K562 (cell line): ENCODE data around the gene IFITM2. TPM values are rescaled to one million over a fixed set of nuclear protein-coding genes. Genes with fewer than 3 reads are reported as not detected.

Experiments
- ATAC-seq: fragments of 200-7000 bp; cut with Tn5 transposase; 3 replicates; pipeline ENCODE4 v1.9.1; 2020; ENCODE audit warnings: moderate library complexity
- BruUV-seq: library from RNA; stranded (reverse); fragments of 400-500 nt; replicated peaks from 2 replicates; lab custom pipeline; 2021; lab: Mats Ljungman, UMichigan
- CTCF ChIA-PET: fragments of 300-600 bp; formaldehyde crosslinking; extraction: SDS; loops from one replicate; lab custom pipeline; 2021; ENCODE audit warnings: low intra/inter-chr PET ratio; lab: Yijun Ruan, JAX
- POLR2A ChIA-PET: fragments of 300-600, 350-650 bp; sonication (Branson Sonifier 250); formaldehyde crosslinking; extraction: SDS; loops from one replicate; lab custom pipeline; 2021; ENCODE audit warnings: antibody characterized with exemption, inconsistent platforms; lab: Yijun Ruan, JAX
- DNase-seq, 4 experiments: peaks; one replicate each; pipeline versions ENCODE4 v3.0.0 to v3.0.0-alpha.2; 2011 to 2018; ENCODE audit warnings: low spot score in 3 of 4, mixed read lengths in 3 of 4; ENCODE audit errors: extremely low read depth in 1 of 4
- FAIRE-seq: peaks from 2 replicates; lab custom pipeline; 2011; peaks lifted over from hg19 to GRCh38; lab: Jason Lieb, UNC
- H2AFZ ChIP-seq: 2 replicates; pipeline ENCODE4 v1.6.0; 2011; ENCODE audit warnings: low read depth, low read length, control low read depth, inconsistent platforms
- H3K27ac ChIP-seq: fragments of 200-600 bp; 3 replicates; pipeline ENCODE4 v1.8.0; 2011; ENCODE audit warnings: low read depth, mild to moderate bottlenecking, control low read depth, inconsistent platforms, low read length, moderate library complexity, mixed read lengths; ENCODE audit errors: extremely low read depth
- H3K27me3 ChIP-seq, 2 experiments: fragments of 300-600 bp in 1 of 2; 2 replicates in 1 of 2; 3 replicates in 1 of 2; pipeline versions ENCODE4 v1.6.0 to v1.8.0; 2011; ENCODE audit warnings: inconsistent platforms in 2 of 2, low read length in 2 of 2, mild to moderate bottlenecking in 1 of 2, mixed read lengths in 1 of 2, moderate library complexity in 1 of 2; ENCODE audit not compliant: control insufficient read depth in 2 of 2, insufficient read depth in 2 of 2
- H3K36me3 ChIP-seq: fragments of 300-600 bp; 3 replicates; pipeline ENCODE4 v1.8.0; 2011; ENCODE audit warnings: mild to moderate bottlenecking, low read length, inconsistent platforms; ENCODE audit not compliant: control insufficient read depth, insufficient read depth
- H3K4me1 ChIP-seq, 2 experiments: fragments of 200-600 bp in 1 of 2; replicated peaks in 1 of 2; 2 replicates in 1 of 2; 3 replicates in 1 of 2; pipeline versions ENCODE4 v1.5.1 to v1.8.0; 2011; ENCODE audit warnings: inconsistent platforms in 2 of 2, low read length in 2 of 2, mild to moderate bottlenecking in 1 of 2, mixed read lengths in 1 of 2, moderate library complexity in 1 of 2; ENCODE audit not compliant: control insufficient read depth in 2 of 2, insufficient read depth in 2 of 2
- H3K4me2 ChIP-seq: 2 replicates; pipeline ENCODE4 v1.6.1; 2011; ENCODE audit warnings: low read length, control low read depth, inconsistent platforms, mixed read lengths; ENCODE audit not compliant: insufficient read depth
- H3K4me3 ChIP-seq: fragments of 200-600 bp; sonication (generic), shearing (Covaris generic); 2 replicates; pipeline ENCODE4 v1.5.1; 2016; ENCODE audit warnings: control low read depth, inconsistent platforms
- H3K79me2 ChIP-seq: fragments of 200-600 bp; 3 replicates; pipeline ENCODE4 v1.8.0; 2011; ENCODE audit warnings: low read length, inconsistent platforms; ENCODE audit not compliant: control insufficient read depth, insufficient read depth
- H3K9ac ChIP-seq, 2 experiments: 2 replicates each; pipeline versions ENCODE4 v1.6.0 to v1.6.1; 2011; ENCODE audit warnings: low read depth in 2 of 2, low read length in 2 of 2, control low read depth in 1 of 2, inconsistent platforms in 1 of 2, mild to moderate bottlenecking in 1 of 2, mixed read lengths in 1 of 2; ENCODE audit not compliant: insufficient read depth in 1 of 2
- H3K9me1 ChIP-seq: one replicate; pipeline ENCODE4 v1.6.0; 2011; ENCODE audit warnings: inconsistent platforms, mild to moderate bottlenecking, low read length, moderate library complexity; ENCODE audit not compliant: control insufficient read depth, insufficient read depth
- H3K9me3 ChIP-seq: replicated peaks from 2 replicates; pipeline ENCODE4 v1.5.1; 2011; ENCODE audit warnings: low read depth, low read length, inconsistent platforms; ENCODE audit not compliant: control insufficient read depth, insufficient read depth
- H4K20me1 ChIP-seq: replicated peaks from 2 replicates; pipeline ENCODE4 v1.6.1; 2011; ENCODE audit warnings: low read length, inconsistent platforms, mixed read lengths; ENCODE audit not compliant: control insufficient read depth, insufficient read depth
- LARP7 ChIP-seq: fragments of 450-650 bp; IDR thresholded peaks from 2 replicates; pipeline ENCODE4 v1.6.1; 2016
- RBFOX2 ChIP-seq: fragments of 200-400 bp; formaldehyde crosslinking; IDR thresholded peaks from 2 replicates; pipeline ENCODE4 v1.6.1; 2017; ENCODE audit warnings: low read depth, mild to moderate bottlenecking, low read length, moderate library complexity
- ZNF79 ChIP-seq: fragments of 250-450 bp; sonication (Bioruptor Pico); IDR thresholded peaks from 2 replicates; pipeline ENCODE4 v1.4.0; 2020; ENCODE audit warnings: low read depth, mild to moderate bottlenecking, moderate library complexity
- WGBS: fragments of 100-300 bp; shearing (Covaris generic); methylation state at CpG from one replicate; pipeline ENCODE4 v1.1.6; 2016; ENCODE audit warnings: low coverage, mixed read lengths; ENCODE audit not compliant: insufficient coverage; ENCODE audit errors: missing lambda C conversion rate; 5-methylcytosine and 5-hydroxymethylcytosine counted together
- in situ Hi-C: fragments of 300-500 bp; cut with MboI; formaldehyde crosslinking; loops from 4 replicates; pipeline ENCODE4 v1.15.0; 2018; ENCODE audit warnings: inconsistent platforms, mixed read lengths
- intact Hi-C: fragments of 100-400 bp; cut with micrococcal nuclease; formaldehyde crosslinking; loops from 2 replicates; pipeline ENCODE4 v1.14.2; 2022
- polyA plus RNA-seq, 8 experiments: library from polyadenylated mRNA; depleted of rRNA in 4 of 8; stranded (reverse) in 5 of 8; unstranded in 3 of 8; fragments of >200 nt; fragmentation: Nextera tagmentation in 2 of 8; fragmentation: Illumina TruSeq in 1 of 8; extraction: Ambion mirVana in 2 of 8; extraction: Trizol in 1 of 8; gene quantifications; 2 replicates each; pipeline versions ENCODE4 v1.2.1 to v1.2.3, GENCODE V29; 2011 to 2014; ENCODE audit warnings: inconsistent platforms in 1 of 8, missing spikeins in 1 of 8
- total RNA-seq, 7 experiments: library from RNA; depleted of rRNA in 6 of 7; stranded (reverse); fragments of >200 nt in 6 of 7; fragmentation: Illumina TruSeq in 2 of 7; extraction: Trizol in 2 of 7; gene quantifications; 2 replicates each; pipeline versions ENCODE4 v1.2.1 to v1.2.3, GENCODE V29; 2011 to 2021; ENCODE audit warnings: low replicate concordance in 1 of 7
- TF ChIP-seq, protein P1 (sequence below), 2 experiments: fragments of 450-650 bp; formaldehyde crosslinking in 1 of 2; IDR thresholded peaks; 2 replicates each; pipeline versions ENCODE4 v1.4.0 to v1.6.1; 2014 to 2020; ENCODE audit warnings: mild to moderate bottlenecking in 2 of 2, borderline replicate concordance in 1 of 2, low read depth in 1 of 2
- TF ChIP-seq, protein P2 (sequence below): fragments of 250-450 bp; sonication (Bioruptor Pico); IDR thresholded peaks from 2 replicates; pipeline ENCODE4 v1.6.1; 2021; ENCODE audit warnings: mild to moderate bottlenecking

The IFITM2 gene
- total and polyA plus RNA-seq, 9 of the 15 experiments (the other 6 are each of a cell fraction or from before 2014, with no cell fraction given) = 52.8 to 4,872 (median 356) TPM

DNA sequence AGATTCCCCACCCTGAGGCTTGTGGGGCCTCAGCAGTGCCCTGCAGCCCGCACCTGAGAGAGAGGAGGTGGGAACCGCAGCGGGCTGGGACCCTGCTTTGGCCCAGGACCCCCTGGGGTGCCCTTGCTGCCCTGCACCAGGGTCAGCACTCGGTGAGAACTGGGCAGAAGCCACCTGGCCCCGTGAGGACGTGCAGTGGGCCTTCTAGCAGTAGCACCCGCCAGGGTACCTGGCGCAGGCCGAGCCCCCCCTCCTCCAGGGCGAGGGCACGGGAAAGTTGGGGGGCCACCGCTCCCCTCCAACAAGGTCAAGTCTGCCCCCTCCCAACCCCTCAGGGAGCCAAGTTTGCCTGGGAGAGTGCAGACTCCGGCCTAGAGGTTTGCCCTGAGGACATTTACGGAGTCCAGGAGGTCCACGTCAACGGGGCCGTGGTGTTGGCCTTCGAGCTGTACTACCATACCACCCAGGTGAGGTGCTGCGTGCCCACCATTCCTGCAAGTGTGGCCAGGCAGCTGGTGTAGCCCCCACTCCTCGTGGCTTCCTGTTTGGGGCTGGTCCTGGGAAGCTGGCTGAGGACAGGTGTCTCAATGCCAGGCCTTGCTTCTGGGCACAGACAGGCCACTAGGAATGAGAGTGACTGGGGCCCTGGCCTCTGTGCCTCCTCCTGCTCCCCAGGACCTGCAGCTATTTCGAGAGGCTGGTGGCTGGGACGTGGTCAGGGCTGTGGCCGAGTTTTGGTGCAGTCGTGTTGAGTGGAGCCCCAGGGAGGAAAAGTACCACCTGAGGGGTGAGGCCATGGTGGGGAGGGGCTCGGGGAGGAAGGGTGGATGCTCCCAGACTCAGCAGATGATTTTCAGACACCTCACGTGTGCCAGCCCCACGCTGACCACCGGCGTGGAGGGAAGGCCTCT, 15.2 kb upstream of the IFITM2 start:
- no peaks in the 10 kb centered on the region for H4K20me1 ChIP-seq
- TF ChIP-seq ZNF79 (CRISPR knock-in tag) (no peak), RBFOX2 (peak; percentile 41), LARP7 (no peak)
- TF ChIP-seq, protein P1, sequence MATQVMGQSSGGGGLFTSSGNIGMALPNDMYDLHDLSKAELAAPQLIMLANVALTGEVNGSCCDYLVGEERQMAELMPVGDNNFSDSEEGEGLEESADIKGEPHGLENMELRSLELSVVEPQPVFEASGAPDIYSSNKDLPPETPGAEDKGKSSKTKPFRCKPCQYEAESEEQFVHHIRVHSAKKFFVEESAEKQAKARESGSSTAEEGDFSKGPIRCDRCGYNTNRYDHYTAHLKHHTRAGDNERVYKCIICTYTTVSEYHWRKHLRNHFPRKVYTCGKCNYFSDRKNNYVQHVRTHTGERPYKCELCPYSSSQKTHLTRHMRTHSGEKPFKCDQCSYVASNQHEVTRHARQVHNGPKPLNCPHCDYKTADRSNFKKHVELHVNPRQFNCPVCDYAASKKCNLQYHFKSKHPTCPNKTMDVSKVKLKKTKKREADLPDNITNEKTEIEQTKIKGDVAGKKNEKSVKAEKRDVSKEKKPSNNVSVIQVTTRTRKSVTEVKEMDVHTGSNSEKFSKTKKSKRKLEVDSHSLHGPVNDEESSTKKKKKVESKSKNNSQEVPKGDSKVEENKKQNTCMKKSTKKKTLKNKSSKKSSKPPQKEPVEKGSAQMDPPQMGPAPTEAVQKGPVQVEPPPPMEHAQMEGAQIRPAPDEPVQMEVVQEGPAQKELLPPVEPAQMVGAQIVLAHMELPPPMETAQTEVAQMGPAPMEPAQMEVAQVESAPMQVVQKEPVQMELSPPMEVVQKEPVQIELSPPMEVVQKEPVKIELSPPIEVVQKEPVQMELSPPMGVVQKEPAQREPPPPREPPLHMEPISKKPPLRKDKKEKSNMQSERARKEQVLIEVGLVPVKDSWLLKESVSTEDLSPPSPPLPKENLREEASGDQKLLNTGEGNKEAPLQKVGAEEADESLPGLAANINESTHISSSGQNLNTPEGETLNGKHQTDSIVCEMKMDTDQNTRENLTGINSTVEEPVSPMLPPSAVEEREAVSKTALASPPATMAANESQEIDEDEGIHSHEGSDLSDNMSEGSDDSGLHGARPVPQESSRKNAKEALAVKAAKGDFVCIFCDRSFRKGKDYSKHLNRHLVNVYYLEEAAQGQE (IDR thresholded peaks at IDR 0.05; ENCODE audit: borderline replicate concordance) = no peak
- TF ChIP-seq, protein P1 (CRISPR knock-in tag; IDR thresholded peaks at IDR 0.05; ENCODE audit: low read depth) = no peak
- TF ChIP-seq, protein P2, sequence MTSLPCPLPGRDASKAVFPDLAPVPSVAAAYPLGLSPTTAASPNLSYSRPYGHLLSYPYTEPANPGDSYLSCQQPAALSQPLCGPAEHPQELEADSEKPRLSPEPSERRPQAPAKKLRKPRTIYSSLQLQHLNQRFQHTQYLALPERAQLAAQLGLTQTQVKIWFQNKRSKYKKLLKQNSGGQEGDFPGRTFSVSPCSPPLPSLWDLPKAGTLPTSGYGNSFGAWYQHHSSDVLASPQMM (CRISPR knock-in tag) = no peak
- 88% methylated on average over 21 of the region's 29 CpGs for WGBS
- H3K9ac ChIP-seq = peak overlapping the region in 1 of 2 experiments; percentile 40; a peak in 2 of 4 replicates
- peaks cover 13 to 90% of the 10 kb centered on the region in 2 experiments; a peak in 4 of 5 replicates for H3K4me1 ChIP-seq
- FAIRE-seq = no peak
- DNase-seq = no peak
- H3K27me3 ChIP-seq = no peaks in the 10 kb centered on the region
- ChIA-PET CTCF (no interaction called here), POLR2A (interaction anchor here (0.5 to 1.5 kb wide), 4 partner anchors 15 to 478 kb away, joined by 3 read pairs; partner anchors contain the start of genes BET1L, NLRP6 and RIC8A)
- no peak for ATAC-seq
- H3K36me3 ChIP-seq = peaks cover 60% of the 10 kb centered on the region; the same call in 2 of the 3 replicates
- H3K9me1 ChIP-seq = no peaks in the 10 kb centered on the region
- H3K9me3 ChIP-seq = no peaks in the 10 kb centered on the region
- H3K4me2 ChIP-seq = no peak overlapping the region
- no peak overlapping the region for H3K27ac ChIP-seq
- H2AFZ ChIP-seq = no peak overlapping the region
- no peak overlapping the region for H3K4me3 ChIP-seq
- in situ Hi-C loops = no loop called here
- BruUV-seq = no TSS peak
- intact Hi-C loops = no loop called here
- peaks cover 32% of the 10 kb centered on the region for H3K79me2 ChIP-seq
